NCI-H446 treated with DMSO at 0.1 percent for 48 hours (cell line): Measurements from ENCODE around the gene TBCC.
"Not testable (repeated sequence)": the region's sequence is repeated elsewhere in the genome, so short reads cannot be mapped to it uniquely, and the experiment has no call there.

ENCODE experiments used
- DNase-seq: peaks from one replicate; lab custom pipeline; 2025; lab: John Stamatoyannopoulos, UW

The TBCC gene

DNA sequence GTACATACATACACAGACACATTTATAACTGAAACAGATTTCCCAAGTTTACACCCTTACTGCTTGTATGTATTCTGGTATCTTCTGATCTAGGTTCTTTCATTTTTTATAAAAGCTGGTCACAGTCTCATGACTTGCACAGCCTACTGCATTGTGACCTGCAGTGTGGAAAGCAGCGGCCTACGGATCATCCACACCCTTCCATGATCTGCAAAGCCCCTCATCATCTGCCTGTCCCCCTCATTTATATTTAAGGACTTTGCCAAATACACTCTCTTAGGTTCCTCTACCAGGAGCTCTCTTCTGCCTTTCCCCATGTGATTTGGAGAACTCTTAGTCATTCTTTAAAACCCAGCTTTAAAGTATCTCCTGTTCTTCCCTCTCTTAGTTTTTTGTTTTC lies 23.9 kb upstream of the TBCC start:
- no peak for DNase-seq

DNA sequence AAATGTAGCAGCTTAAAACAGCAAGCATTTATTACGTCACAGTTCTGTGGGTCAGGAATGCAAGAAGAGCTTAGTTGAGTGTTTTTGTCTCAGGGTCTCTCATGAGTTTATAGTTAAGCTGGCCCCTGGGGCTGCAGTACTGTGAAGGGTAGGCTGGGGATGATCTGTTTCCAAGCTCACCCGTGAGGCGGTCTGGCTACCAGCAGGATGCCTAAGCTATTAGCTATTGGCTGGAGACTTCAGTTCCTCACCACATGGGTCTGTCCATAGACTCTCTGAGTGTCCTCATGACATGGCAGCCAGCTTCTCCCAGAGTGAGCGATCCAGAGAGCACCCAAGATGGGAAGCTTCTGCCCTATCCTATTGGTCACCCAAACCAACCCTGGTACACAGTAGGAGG lies 23.1 kb upstream of the TBCC start:
- DNase-seq = no peak

DNA sequence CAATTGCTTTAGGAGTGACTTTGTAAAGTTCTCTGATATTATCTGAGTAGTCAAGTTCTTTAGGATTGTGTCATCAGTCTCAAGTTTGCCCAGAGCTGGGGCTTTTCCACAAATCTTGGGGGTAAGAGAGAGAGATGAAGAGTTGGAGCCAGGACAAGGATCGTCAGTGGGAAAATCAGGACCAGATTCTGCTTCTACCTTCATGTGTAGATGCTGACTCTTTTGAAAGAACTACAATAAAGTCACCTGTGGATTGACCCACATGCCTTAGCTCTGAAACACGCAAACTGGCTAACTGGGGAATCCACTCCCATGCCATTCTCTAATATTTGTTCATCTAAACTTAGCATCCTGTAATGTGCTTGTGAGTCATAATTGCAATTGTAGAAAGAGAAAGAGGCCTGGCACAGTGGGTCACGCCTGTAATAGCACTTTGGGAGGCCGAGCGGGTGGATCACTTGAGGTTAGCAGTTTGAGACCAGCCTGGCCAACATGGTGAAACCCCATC lies 20.3 kb upstream of the TBCC start:
- DNase-seq = no peak

DNA sequence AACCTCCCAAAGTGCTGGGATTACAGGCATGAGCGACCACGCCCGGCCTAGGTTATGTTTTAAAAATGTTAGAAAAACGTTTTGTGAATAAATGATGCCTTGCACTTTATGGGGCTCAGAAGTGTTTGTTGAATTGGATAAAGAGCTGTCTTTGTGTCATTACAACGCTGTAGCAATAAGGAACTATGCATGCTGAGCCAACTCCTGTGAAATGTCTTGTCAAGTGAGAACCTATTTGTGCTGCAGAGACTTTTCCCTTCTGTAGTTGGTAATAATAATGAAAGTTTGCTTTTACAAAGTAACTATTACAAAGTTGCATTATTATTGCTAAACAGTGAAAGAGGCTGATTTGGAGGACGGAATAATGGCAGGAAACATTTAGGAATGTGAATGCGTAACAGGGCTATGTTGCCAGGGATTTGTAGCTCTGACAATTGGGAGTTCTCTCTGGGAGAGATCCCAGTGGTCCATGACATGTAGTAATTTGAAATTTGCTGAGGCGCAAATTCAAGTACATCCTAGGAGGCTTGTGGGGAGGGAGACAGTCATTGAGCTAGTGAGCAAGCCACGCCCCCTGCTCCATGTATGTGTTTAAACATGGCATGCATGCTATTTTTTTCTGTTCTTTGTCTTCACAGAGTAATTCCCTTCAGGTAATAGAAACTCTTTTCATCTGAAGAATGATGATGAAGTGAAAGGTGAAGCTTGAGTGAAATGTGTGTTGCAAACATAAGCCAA lies 19.2 kb upstream of the TBCC start:
- DNase-seq = no peak

DNA sequence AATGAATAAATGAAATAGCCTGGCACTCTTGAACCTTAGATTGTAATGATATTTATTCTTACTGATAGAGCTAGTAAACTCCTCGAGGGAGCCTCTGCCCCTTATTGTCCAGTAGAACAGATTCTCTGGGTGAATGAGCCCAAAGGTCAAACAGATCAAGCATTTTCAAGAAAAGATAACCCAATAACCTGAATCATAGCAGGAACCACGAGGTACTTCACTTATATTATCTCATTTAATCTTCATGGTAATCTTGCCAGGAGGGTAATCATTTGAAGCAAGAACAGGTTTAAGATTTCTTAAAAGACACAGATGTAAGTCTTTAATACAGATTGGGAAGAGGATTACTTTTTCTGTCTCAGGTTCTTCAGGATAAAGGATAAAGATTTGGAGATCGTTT lies 17.0 kb upstream of the TBCC start:
- DNase-seq = no peak

DNA sequence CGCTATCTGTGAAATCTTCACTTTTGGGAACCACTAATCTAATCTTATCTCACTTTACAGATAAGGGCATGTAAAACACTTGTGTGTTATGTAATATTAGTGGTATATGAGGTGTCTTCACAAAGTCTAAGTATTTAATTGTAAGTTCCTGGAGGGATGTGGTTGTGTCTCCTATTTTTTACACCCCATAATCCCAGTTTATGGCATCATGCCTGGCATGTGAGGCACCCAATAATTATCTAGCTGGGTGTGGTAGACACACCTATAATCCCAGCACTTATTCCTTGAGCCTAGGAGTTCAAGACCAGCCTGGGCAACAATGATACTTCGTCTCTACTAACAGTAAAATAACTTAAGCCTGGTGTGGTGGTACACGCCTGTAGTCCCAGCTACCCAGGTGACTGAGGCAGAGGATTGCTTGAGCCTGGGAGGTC lies 16.5 kb upstream of the TBCC start:
- no peak for DNase-seq

DNA sequence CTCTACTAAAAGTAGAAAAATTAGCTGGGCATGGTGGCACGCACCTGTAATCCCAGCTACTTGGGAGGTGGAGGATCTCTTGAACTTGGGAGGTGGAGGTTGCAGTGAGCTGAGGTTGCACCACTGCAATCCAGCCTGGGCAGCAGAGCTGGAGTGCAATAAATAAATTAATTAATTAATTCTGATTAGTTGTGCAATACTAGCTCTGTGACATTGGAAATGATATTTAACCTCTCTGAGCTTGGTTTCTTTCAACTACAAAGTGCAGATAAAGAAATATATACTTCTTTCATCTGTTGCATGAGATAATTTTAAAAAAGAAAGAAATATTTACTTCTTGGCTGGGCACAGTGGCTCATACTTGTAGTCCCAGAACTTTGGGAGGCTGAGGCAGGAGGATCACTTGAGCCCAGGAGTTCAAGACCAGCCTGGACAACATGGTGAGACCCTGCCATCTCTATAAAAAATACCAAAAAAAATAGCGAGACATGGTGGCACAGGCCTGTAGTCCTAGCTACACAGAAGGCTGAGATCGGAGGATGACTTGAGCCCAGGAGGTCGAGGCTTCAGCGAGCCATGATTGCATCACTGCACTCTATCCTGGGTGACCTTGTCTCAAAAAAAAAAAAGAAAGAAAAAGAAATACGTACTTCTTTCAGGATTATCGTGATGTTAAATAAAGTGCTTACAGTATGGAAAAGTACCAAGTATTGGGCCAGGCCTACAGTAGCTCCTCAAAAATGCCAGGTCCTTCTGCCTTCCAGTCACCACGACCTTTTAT lies 15.6 kb upstream of the TBCC start:
- no peak for DNase-seq

DNA sequence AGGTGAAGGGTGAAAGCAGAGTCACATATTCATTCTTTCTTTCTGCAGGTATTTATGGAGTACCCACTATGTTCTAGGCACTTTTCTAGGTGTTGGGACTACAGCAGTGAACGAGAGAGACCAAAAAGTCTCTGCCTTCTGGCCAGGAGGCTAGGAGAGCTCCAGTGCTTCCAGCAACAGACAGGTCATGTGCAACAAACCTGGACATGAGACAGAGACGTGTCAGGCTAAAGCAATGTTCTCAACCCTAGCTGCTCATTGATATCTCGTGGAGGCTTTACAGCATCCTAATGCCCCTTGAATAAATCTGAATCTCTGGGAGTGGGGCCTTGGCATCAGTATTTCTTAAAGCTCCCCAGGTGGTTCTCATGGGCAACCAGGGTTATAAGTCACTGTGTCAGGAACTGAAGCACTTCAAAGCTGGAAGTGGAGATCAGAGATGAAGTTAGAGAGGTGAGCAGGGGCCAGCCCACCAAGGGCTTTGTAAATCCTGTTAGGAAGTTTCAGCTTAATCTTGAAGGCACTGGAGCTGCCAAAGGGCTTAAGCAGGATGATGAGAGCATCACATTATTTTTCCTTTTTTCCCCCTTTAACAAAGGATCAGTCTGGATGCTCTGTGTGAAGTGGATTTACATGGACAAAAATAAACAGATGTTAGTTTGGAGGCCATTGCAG lies 13.0 kb upstream of the TBCC start:
- no peak for DNase-seq

DNA sequence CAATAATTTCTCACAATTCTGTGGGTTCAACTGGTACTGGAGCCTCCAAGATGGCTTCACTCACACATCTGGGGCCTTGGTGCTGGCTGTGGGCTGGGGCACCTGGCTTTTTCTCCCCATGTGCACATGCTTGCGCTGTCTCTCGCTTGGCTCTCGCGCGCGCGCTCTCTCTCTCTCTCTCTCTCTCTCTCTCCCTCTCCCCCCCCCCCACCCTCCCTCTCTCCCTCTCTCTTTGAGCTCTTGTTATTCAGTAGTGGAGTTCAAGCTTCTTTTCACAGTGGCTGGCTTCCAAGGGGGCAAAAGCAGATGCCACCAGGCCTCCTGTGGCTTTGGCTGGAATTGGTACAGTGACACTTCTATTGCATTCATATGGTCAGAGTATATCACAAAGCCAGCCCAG lies 10.8 kb upstream of the TBCC start:
- no peak for DNase-seq

DNA sequence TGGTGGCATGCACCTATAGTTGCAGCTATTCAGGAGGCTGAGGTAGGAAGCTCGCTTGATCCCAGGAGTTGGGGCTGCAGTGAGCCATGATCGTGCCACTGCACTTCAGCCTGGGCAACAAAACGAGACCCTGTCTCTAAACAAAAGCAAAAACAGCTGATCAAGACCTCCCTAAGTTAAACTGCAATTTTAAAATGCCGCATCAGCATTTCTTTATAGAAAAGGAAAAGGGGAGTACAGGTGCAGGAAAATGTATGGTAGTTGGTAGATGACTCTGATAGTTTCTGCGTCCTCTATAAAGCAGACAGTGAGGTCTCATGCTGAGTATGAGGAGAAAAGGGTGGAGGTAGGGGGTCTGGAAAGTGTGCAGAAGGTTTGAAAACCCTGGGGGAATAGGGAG lies 8.9 kb upstream of the TBCC start:
- no peak for DNase-seq

DNA sequence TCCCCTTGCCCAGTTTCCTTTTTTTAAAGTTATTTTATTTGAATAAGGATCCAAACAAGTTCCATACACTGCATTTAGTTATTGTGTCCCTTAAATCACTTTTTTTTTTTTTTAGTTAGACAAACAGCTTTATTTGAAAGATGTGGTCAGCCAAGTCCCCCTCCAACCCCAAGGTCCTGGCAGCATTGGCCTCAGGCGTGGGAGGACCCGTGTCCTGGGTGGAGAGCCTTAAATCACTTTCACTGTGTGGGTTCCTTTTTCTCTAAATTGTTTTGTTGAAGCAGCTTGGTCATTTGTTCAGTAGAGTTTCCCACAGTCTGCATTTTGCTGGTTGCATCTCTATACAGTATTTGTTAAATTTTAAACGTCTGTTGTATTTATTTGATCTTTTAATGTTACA lies 5.2 kb upstream of the TBCC start:
- DNase-seq = no peak

DNA sequence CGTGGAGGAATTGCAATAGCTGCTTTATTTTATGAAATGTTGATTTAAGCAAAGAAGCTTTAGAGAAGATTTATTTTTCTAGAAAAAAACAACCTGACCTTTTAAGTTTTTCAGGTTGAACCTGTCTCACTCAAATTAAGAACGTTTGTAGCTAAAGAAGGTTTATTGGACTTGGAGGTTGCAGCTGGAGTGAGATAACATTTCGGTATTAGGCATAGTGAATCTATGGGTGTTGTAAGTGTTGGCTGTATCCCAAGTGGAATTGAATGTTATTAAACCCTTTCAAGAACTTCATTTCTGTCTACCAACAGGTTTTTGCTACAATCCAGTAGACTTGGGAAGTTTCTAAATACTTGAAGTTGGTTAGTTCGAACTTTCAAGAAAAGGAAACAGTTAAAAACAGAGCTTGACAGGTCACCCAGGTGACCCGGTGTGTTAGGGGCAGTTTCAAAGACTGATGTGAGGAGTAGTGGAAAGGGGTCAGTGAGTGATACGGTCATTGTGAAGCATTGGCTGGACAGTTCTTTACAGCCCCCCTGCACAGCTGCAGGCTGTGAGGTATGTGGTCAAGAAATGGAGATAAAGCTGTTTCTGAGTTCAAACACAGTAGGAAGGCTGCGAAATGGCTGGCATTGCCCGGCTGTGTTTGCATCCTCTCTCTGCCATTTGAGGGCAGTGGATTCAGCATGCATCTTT lies 2.4 kb upstream of the TBCC start:
- no peak for DNase-seq

DNA sequence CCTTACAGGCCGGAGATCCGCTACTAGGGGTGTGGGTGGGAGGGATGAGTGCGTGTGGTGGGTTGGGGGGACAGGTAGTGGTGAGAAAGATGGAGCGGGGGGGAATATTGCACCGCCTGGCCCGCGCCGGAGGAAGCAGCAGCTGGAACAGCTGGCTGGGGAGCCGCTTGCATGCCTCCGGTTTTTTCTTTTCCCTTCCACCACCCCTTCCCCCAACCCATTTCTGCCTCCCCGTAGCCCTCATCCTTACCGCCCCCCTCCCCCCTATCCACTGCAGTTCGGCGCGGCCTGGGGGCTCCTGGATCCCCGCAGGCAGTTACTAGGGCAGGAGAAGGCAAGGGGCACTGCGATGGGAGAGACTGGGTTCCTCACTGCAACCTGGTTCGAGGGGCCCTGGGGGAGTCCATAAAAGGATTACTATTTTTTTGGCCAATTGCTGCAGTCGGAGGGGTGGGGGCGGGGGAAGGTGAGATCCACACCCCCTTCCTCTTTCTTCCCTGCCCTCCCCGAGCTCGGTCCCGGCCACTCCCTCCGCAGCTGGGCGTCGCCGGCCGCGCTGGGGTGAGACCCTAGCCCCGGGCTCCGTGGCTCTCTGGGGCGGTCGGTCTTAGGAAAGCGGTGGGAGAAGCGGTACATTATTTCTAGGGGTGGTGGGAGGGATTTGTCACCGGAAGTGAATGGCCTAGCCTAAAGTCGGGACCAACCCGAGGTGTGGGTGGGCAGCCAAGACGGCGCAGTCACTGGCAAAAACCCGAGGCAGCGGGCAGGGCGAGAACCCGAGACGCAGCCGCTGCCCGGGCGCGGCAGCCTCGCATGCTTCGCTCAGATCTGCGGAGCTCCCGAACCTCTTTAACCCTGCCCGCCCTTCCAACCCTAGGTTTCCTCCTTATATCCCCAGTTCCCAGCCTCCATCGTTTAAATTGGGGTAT lies 824 bp upstream of the TBCC start:
- DNase-seq = peak; percentile 94

DNA sequence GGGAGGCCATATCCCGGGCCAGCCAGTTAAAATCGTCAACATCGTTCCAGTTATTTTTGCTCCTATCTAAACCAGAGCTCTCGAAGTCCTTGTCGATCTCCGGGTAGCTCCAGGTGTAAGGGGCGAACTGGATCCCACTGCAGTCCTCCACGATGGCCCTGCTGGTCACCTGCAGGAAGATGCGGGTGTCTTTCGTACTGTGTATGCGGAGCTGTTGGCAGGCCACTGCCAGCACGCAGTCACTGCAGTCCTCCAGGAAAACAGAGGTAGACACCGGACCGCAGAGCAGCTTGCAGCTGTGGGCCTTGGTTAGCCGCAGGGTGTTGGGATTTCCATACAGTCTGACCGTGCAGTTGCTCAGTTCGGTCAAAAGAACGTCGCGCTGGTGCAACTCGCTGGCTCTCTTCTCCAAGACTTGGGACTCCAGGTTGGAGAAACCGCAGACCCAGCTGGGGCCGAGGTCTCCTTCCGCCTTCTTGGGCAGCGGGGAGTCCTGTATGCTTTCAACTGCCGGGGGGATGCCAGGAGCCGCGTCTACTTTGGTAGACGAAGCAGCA lies 742 bp downstream of the TBCC start:
- no peak for DNase-seq

DNA sequence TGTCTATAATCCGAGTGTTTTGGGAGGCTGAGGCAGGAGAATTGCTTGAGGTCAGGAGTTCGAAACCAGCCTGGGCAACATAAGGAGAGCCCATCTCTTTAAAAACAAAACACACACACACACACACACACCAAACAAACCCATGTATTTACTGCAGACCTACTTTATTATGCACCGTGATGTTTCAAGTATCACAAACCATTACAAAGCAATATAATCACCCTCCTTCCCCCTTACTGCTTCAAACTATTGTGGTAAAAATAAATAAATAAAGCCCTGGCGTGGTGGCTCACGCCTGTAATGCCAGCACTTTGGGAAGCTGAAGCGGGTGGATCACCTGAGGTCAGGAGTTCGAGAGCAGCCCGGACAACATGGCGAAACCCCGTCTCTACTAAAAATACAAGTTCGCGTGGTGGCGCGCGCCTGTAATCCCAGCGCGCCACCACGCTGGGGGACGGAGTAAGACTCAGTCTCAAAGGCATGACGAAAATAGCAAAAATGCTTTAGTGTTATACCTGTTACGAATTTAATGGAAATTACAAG lies 1.5 kb downstream of the TBCC start:
- DNase-seq = no peak

DNA sequence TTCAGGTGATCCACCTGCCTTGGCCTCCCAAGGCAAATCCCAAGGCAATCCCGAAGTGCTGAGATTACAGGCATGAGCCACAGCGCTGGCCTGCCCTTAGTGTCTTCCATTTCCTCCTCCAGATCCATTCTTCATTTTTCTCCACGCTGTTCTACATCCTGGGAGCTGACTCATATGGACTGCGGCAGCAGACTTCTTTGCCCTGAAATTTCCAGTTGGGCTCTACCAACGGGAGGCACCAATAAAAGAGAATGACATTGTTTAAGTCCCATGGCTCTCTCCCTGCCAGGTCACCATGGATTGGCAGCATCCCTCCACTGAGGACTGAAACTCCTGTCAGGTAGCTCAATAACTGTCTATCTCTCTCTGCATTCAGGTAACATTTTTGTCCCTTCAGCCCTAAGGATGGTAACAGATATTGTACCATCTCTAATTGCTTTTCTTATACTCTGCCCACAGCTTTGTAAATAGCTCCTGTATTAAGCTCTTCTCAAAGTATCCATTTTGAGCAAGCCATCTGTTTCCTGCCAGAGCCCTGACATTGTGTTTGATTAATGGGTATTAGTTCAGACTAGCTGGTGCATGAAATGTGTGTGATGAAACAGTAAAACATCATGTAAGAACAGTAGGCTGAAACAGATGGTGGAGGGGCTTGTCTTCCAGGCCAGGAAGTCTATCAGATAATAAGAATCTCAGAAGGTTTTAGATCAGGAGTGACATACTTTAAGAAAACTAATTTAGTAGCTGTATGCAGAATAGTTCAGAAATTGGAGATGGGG lies 3.6 kb downstream of the TBCC start:
- peak; percentile 98 for DNase-seq

DNA sequence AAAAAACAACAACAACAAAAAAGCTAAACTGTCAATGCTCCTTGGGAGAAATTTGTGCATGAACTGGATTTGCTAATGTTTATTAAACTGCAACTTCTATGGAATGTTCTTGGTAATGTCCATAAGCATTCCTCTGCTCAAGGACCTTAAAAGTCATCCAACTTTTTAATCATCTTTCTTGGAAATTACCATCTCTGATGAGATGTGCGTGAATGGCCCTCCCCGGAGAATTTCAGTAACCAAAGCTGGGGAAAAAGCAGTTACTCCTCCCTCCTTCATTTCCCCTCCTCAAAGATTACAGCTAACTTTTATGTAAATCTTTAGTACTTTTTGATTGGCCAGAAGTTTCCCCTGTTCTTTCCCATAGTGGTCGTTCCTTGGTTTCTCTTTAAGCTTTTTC lies 5.2 kb downstream of the TBCC start:
- no peak for DNase-seq

DNA sequence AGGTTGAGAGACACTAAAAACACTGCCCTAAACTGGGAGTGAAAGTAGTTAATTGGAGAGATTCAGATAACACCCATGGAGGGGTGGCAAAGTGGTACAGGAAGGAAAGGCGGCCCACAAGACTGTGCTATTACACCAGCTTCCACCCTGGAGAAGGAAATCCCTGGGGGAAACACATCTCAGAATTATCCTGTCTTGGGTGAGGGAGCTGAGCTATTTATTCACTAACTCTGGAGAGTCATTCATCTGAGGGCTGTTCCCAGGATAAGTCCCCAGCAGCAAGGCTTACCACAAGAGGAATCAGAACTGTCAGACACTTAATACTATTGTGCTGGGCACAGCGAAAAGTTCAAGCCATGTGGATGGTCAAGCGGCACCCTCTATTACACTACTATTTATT lies 9.9 kb downstream of the TBCC start:
- DNase-seq = no peak

DNA sequence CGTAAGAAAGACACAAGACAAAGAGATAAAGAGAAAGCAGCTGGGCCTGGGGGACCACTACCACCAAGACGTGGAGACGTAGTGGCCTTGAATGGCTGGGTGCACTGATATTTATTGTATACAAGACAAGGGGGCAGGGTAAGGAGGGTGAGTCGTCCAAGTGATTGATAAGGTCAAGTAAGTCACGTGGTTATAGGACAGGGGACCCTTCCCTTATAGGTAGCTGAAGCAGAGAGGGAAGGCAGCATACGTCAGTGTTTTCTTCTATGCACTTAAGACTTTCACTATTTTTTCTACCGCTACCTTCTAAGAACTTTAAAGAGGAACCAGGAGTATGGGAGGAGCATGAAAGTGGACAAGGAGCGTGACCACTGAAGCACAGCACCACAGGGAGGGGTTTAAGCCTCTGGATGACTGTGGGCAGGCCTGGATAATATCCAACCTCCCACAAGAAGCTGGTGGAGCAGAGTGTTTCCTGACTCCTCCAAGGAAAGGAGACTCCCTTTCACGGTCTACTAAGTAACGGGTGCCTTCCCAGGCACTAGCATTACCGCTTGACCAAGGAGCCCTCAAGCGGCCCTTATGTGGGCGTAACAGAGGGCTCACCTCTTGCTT lies 11.9 kb downstream of the TBCC start:
- not testable (repeated sequence) for DNase-seq
